Effector memory CD4-positive, alpha-beta T cell (primary cell): ENCODE data around the gene CBY2.

Experiments
- DNase-seq, 3 donors: peaks; one replicate each; pipeline ENCODE4 v3.0.0-alpha.2; 2020
- H3K27ac ChIP-seq: 2 replicates; pipeline ENCODE4 v1.7.0; 2013; ENCODE audit warnings: mild to moderate bottlenecking, low read length, moderate library complexity; ENCODE audit not compliant: insufficient read depth, poor library complexity, severe bottlenecking
- H3K27me3 ChIP-seq: replicated peaks from 2 replicates; pipeline ENCODE4 v1.7.0; 2013; ENCODE audit warnings: mild to moderate bottlenecking, low read length; ENCODE audit not compliant: insufficient read depth, control insufficient read depth, poor library complexity, severe bottlenecking
- H3K36me3 ChIP-seq: 2 replicates; pipeline ENCODE4 v1.7.0; 2013; ENCODE audit warnings: mild to moderate bottlenecking, low read length, moderate library complexity; ENCODE audit not compliant: control insufficient read depth, insufficient read depth
- H3K4me1 ChIP-seq: 2 replicates; pipeline ENCODE4 v1.7.0; 2013; ENCODE audit warnings: low read length, mild to moderate bottlenecking; ENCODE audit not compliant: control insufficient read depth, insufficient read depth, poor library complexity, severe bottlenecking
- H3K4me3 ChIP-seq: 2 replicates; pipeline ENCODE4 v1.7.0; 2013; ENCODE audit warnings: low read length, low read depth, mild to moderate bottlenecking; ENCODE audit not compliant: insufficient read depth, poor library complexity, severe bottlenecking
- H3K9me3 ChIP-seq: 2 replicates; pipeline ENCODE4 v1.7.0; 2013; ENCODE audit warnings: mild to moderate bottlenecking, low read length, moderate library complexity; ENCODE audit not compliant: control insufficient read depth

Gene CBY2

GRCh38 chr13:45763419-45763818, 61.3 kb downstream of the CBY2 start:
- no peak for DNase-seq
- Histone ChIP-seq H3K4me1 (no peaks in the 10 kb centered on the region), H3K4me3 (no peak overlapping the region), H3K36me3 (no peaks in the 10 kb centered on the region), H3K27ac (no peak overlapping the region), H3K9me3 (no peaks in the 10 kb centered on the region), H3K27me3 (no peaks in the 10 kb centered on the region)
